Measurements from ENCODE around the gene FBXO33. TPM values are rescaled to one million over a fixed set of nuclear protein-coding genes. Genes with fewer than 3 reads are reported as not detected.
"Not testable (repeated sequence)": the region's sequence is repeated elsewhere in the genome, so short reads cannot be mapped to it uniquely, and the experiment has no call there.

FBXO33 gene
- total and polyA plus RNA-seq, 2 of the 8 experiments (the other 6 are each of a cell fraction or from before 2014, with no cell fraction given): 4.7 to 11.5 TPM

- Histone ChIP-seq H3K79me2 (ENCODE audit: control insufficient read depth in 1 of 2, insufficient read depth in 2 of 2, low read length in 2 of 2) (no peaks in the 10 kb centered on the region), H3K9me3 (ENCODE audit: insufficient read depth in 2 of 2, low read depth in 1 of 2, low read length in 1 of 2) (peaks cover 5 to 7% of the 10 kb centered on the region in 2 experiments; a peak in 3 of 4 replicates), H3K36me3 (ENCODE audit: control insufficient read depth in 2 of 4, insufficient read depth in 4 of 4, low read length in 3 of 4) (peaks cover 0 to 6% (median 0%) of the 10 kb centered on the region in 4 experiments; a peak in 1 of 8 replicates)
Observed at GRCh38 chr14:39360316-39360715, 71.9 kb downstream of the FBXO33 start.

GRCh38 chr14:39359069-39359468, 73.2 kb downstream of the FBXO33 start:
- H3K18ac ChIP-seq (ENCODE audit: extremely low read depth, low read length); H2AK5ac ChIP-seq (ENCODE audit: low read depth, low read length); H3K23ac ChIP-seq (ENCODE audit: insufficient read length); H3K9ac ChIP-seq (replicated peaks in 1 of 4; ENCODE audit: extremely low read depth in 1 of 4, low read depth in 3 of 4, low read length in 3 of 4); H4K8ac ChIP-seq (ENCODE audit: extremely low read depth, insufficient read depth, low read length); H3K4ac ChIP-seq (replicated peaks; ENCODE audit: insufficient read length, low read depth, low read length); H2BK12ac ChIP-seq (ENCODE audit: low read depth, low read length); H3K23me2 ChIP-seq (ENCODE audit: low read depth, low read length); FAIRE-seq; H3K36me3 ChIP-seq (ENCODE audit: control insufficient read depth in 2 of 4, insufficient read depth in 4 of 4, low read length in 3 of 4); H3K56ac ChIP-seq (replicated peaks; ENCODE audit: insufficient read length, low read depth, low read length); H3K79me1 ChIP-seq (ENCODE audit: low read depth, low read length); H3K14ac ChIP-seq (ENCODE audit: insufficient read length); H2BK5ac ChIP-seq (ENCODE audit: low read depth, low read length); H3K27ac ChIP-seq (ENCODE audit: low read depth, low read length); H2AFZ ChIP-seq (ENCODE audit: low read length); DNase-seq (ENCODE audit: low read depth in 1 of 2, low spot score in 2 of 2); H3K4me2 ChIP-seq (ENCODE audit: insufficient read depth in 1 of 2, low read depth in 2 of 2, low read length in 2 of 2); H3K79me2 ChIP-seq (ENCODE audit: control insufficient read depth in 1 of 2, insufficient read depth in 2 of 2, low read length in 2 of 2); H3K4me1 ChIP-seq (replicated peaks in 1 of 4; ENCODE audit: control insufficient read depth in 3 of 4, insufficient read depth in 4 of 4, low read length in 3 of 4); H2BK20ac ChIP-seq (ENCODE audit: low read length); H3K27me3 ChIP-seq (replicated peaks in 1 of 4; ENCODE audit: control insufficient read depth in 3 of 4, extremely low read depth in 1 of 4, insufficient read depth in 3 of 4, low read length in 3 of 4); H3K9me3 ChIP-seq (ENCODE audit: insufficient read depth in 2 of 2, low read depth in 1 of 2, low read length in 1 of 2); H2BK120ac ChIP-seq (replicated peaks; ENCODE audit: low read depth, low read length); H4K91ac ChIP-seq (replicated peaks; ENCODE audit: insufficient read length, low read length); H4K20me1 ChIP-seq (replicated peaks in 1 of 2; ENCODE audit: control insufficient read depth in 1 of 2, insufficient read depth in 2 of 2, low read length in 2 of 2); H3K4me3 ChIP-seq (ENCODE audit: extremely low read depth in 1 of 4, insufficient read depth in 2 of 4, low read depth in 3 of 4, low read length in 4 of 4); H2BK15ac ChIP-seq (ENCODE audit: low read length); H4K5ac ChIP-seq (ENCODE audit: insufficient read length, low read depth, low read length): not testable (repeated sequence)
- ChIA-PET CTCF (ENCODE audit: partially characterized antibody) (interaction anchor here (1.1 kb wide), 1 partner anchor 11 kb away, joined by 3 read pairs; no protein-coding TSS in a partner anchor), POLR2A (ENCODE audit: partially characterized antibody) (interaction anchor here (0.8 kb wide), 1 partner anchor 174 kb away, joined by 3 read pairs; no protein-coding TSS in a partner anchor)
- WGBS, 2 experiments (ENCODE audit: extremely low coverage in 1 of 2, insufficient coverage in 1 of 2, insufficient read length in 1 of 2, insufficient replicate concordance in 2 of 2, low coverage in 1 of 2, low lambda C conversion rate in 2 of 2, missing lambda C conversion rate in 1 of 2): 85% methylated on average over 10 of the region's 10 CpGs; no CpG with 5 or more reads in 1 of the 2 experiments

More at GRCh38 chr14:39360316-39360715, 71.9 kb downstream of the FBXO33 start:
- no peaks in the 10 kb centered on the region for H3K23me2 ChIP-seq (ENCODE audit: low read depth, low read length)
- no peak overlapping the region for H4K5ac ChIP-seq (ENCODE audit: insufficient read length, low read depth, low read length)
- H3K18ac ChIP-seq (ENCODE audit: extremely low read depth, low read length): no peak overlapping the region
- no peak overlapping the region for H4K8ac ChIP-seq (ENCODE audit: extremely low read depth, insufficient read depth, low read length)
- no peak overlapping the region for H3K27ac ChIP-seq (ENCODE audit: low read depth, low read length)
- H3K4me3 ChIP-seq (ENCODE audit: extremely low read depth in 1 of 4, insufficient read depth in 2 of 4, low read depth in 3 of 4, low read length in 4 of 4): no peak overlapping the region
- H4K20me1 ChIP-seq (replicated peaks in 1 of 2; ENCODE audit: control insufficient read depth in 1 of 2, insufficient read depth in 2 of 2, low read length in 2 of 2): no peaks in the 10 kb centered on the region
- H2BK12ac ChIP-seq (ENCODE audit: low read depth, low read length): no peak overlapping the region
- no peaks in the 10 kb centered on the region for H3K79me1 ChIP-seq (ENCODE audit: low read depth, low read length)
- no peak overlapping the region for H3K56ac ChIP-seq (replicated peaks; ENCODE audit: insufficient read length, low read depth, low read length)
- no peaks in the 10 kb centered on the region for H3K4me1 ChIP-seq (replicated peaks in 1 of 4; ENCODE audit: control insufficient read depth in 3 of 4, insufficient read depth in 4 of 4, low read length in 3 of 4)
- H3K14ac ChIP-seq (ENCODE audit: insufficient read length): no peak overlapping the region
- ChIA-PET POLR2A (ENCODE audit: partially characterized antibody) (no interaction called here), CTCF (ENCODE audit: partially characterized antibody) (interaction anchor here (0.6 kb wide), 1 partner anchor 84 kb away, joined by 5 read pairs; no protein-coding TSS in a partner anchor)
- H4K91ac ChIP-seq (replicated peaks; ENCODE audit: insufficient read length, low read length): no peak overlapping the region
- H3K4ac ChIP-seq (replicated peaks; ENCODE audit: insufficient read length, low read depth, low read length): no peak overlapping the region
- no peaks in the 10 kb centered on the region for H3K27me3 ChIP-seq (replicated peaks in 1 of 4; ENCODE audit: control insufficient read depth in 3 of 4, extremely low read depth in 1 of 4, insufficient read depth in 3 of 4, low read length in 3 of 4)
- H2BK120ac ChIP-seq (replicated peaks; ENCODE audit: low read depth, low read length): no peak overlapping the region
- FAIRE-seq (no peak), DNase-seq (ENCODE audit: low read depth in 1 of 2, low spot score in 2 of 2) (no peak)
- no peak overlapping the region for H3K23ac ChIP-seq (ENCODE audit: insufficient read length)
- H2AK5ac ChIP-seq (ENCODE audit: low read depth, low read length): no peak overlapping the region
- H3K9ac ChIP-seq (replicated peaks in 1 of 4; ENCODE audit: extremely low read depth in 1 of 4, low read depth in 3 of 4, low read length in 3 of 4): no peak overlapping the region
- no peak for TF ChIP-seq TBP (IDR thresholded peaks at IDR 0.05; ENCODE audit: low read depth, low read length)
- H2BK15ac ChIP-seq (ENCODE audit: low read length): no peak overlapping the region
- H2BK20ac ChIP-seq (ENCODE audit: low read length): no peak overlapping the region
- H3K4me2 ChIP-seq (ENCODE audit: insufficient read depth in 1 of 2, low read depth in 2 of 2, low read length in 2 of 2): no peak overlapping the region
- H2AFZ ChIP-seq (ENCODE audit: low read length): no peak overlapping the region
- H2BK5ac ChIP-seq (ENCODE audit: low read depth, low read length): no peak overlapping the region

Data from H1 (cell line).